Memory B cell (primary cell): ENCODE measurements around the gene AFF3.
"Not testable (repeated sequence)": the region's sequence is repeated elsewhere in the genome, so short reads cannot be mapped to it uniquely, and the experiment has no call there.

Source experiments
- ATAC-seq: fragments of 150-1000 bp; cut with Tn5 transposase; 2 replicates; pipeline ENCODE4 v1.10.0; 2021; ENCODE audit warnings: low read depth, mild to moderate bottlenecking, moderate library complexity
- DNase-seq, 2 donors: peaks; one replicate each; pipeline ENCODE4 v3.0.0; 2022; ENCODE audit warnings: low spot score in 2 of 2
- H3K27ac Mint-ChIP-seq: one replicate; pipeline ENCODE4 v1.8.0; 2022; ENCODE audit warnings: mild to moderate bottlenecking, moderate library complexity, mixed read lengths
- H3K27me3 Mint-ChIP-seq: one replicate; pipeline ENCODE4 v1.8.0; 2022; ENCODE audit warnings: mixed read lengths
- H3K36me3 Mint-ChIP-seq: one replicate; pipeline ENCODE4 v1.8.0; 2022; ENCODE audit warnings: mild to moderate bottlenecking, mixed read lengths
- H3K4me1 Mint-ChIP-seq: one replicate; pipeline ENCODE4 v1.8.0; 2022; ENCODE audit warnings: mixed read lengths
- H3K4me3 Mint-ChIP-seq: one replicate; pipeline ENCODE4 v1.8.0; 2022; ENCODE audit warnings: mild to moderate bottlenecking, moderate library complexity, mixed read lengths
- H3K9me3 Mint-ChIP-seq: one replicate; pipeline ENCODE4 v1.8.0; 2022; ENCODE audit warnings: mixed read lengths

AFF3 gene

DNA sequence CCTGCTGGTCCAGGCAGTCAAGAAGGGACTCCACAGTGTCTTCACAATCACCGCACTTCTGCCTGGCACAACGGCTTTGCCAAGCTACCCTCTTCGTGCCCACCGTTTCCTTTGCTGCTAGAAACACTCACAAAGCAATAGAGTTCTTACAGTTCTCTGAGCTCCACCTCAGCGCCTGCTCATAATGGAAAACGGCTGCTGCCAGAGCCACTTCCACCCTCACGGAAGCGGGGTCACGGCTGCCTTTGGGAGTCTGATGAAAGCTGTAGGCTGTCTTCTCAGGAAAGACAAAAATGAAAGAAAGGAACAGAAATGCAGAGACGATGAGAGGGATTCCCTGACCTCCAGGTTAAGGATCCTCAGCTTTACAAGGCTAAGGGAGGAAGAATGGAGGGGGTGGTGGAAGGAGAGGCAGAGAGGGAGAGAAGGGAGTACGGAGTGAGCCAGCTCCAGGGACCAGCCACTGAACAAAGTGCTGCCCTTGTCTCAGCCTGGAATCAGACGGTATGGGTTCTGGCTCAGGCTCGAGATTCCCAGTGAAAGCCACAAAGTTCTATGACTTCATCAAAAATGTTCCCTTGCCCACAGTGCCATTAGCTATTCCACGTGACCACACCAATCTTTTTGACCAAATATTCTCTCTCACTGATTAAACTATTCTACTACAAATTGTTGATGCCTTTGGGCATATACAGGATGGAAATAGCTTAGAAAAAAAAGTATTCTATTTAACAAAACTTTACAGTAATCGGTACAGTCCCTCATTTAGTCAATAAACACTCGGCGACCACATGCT lies 58.8 kb downstream of the AFF3 start:
- not testable (repeated sequence) for ATAC-seq, H3K27me3 Mint-ChIP-seq, H3K9me3 Mint-ChIP-seq, H3K4me3 Mint-ChIP-seq, H3K4me1 Mint-ChIP-seq, DNase-seq
- Mint-ChIP-seq H3K27ac (peak overlapping the region; percentile 46), H3K36me3 (peaks cover 12% of the 10 kb centered on the region)

DNA sequence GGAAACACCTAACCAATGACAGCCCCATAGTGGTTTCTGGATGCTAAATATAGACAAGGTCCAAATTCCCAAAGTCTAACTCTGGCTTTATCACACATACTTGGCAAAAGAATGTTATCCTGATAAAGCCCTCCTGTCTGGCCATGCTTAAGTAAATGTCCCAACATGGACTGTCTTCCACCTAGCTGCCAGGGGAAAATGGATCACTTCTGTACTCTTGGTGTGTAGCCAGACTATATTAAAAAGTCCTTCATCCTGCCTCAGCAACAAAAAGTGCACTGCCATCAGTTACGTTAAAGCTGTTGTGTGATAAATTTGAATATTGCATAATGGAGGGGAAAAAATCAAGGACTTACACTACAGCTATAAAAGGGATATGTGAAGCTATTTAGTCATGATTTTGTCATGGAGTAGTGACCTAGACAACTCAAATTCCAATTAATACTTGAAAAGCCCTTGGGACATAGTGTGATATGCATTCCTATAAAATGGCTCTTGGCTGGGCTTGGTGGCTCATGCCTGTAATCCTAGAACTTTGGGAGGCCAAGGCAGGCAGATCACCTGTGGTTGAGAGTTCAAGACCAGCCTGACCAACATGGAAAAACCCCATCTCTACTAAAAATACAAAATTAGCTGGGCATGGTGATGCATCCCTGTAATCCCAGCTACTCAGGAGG lies 60.0 kb downstream of the AFF3 start:
- H3K36me3 Mint-ChIP-seq, result peaks cover 12% of the 10 kb centered on the region
- H3K27ac Mint-ChIP-seq, H3K4me1 Mint-ChIP-seq, DNase-seq, H3K9me3 Mint-ChIP-seq, ATAC-seq, H3K4me3 Mint-ChIP-seq, H3K27me3 Mint-ChIP-seq: not testable (repeated sequence)

DNA sequence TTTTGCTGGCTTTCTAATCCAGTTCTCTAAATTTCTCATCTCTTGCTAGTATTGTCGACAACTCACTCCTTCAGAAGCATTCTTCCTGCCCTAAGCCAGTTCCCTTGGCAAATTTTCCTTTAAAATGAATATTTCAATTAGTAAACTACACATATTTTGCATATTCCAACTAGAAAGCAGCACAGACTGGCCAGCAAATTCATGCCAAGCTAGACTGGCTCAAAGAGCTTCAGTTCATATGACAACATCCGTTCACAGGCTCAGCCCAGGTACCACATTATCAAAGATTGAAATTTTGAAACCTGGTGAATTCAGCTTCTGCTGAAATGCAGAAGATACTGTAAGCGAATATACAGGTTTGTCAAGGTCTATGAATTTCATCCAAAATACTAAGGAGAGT lies 64.5 kb downstream of the AFF3 start:
- H3K27me3 Mint-ChIP-seq, result no peaks in the 10 kb centered on the region

DNA sequence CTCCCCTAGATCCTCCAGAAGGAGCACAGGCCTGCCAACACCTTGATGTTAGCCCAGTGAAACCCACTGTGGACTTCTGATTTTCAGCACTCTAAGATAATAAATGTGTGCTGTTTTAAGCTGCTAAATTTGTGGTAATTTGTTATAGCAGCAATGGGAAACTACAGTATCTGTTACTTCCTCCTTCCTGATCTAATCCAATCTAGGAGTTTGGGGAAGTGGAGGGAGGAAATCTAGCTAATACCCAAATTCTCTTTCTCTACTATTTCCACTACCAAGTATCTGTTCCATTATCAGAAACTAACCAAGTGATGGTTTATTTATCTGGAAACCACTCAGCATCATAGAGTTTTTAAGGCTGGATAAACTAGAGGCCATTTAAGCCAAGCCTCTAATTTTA lies 64.9 kb downstream of the AFF3 start:
- no peak overlapping the region for H3K4me3 Mint-ChIP-seq
- no peak overlapping the region for H3K27ac Mint-ChIP-seq
- peaks cover 18% of the 10 kb centered on the region for H3K4me1 Mint-ChIP-seq
- ATAC-seq (no peak), DNase-seq (no peak)
- no peaks in the 10 kb centered on the region for H3K9me3 Mint-ChIP-seq
- H3K36me3 Mint-ChIP-seq, result peaks cover 25% of the 10 kb centered on the region
- no peaks in the 10 kb centered on the region for H3K27me3 Mint-ChIP-seq

More for the DNA sequence above, 64.5 kb downstream of the AFF3 start:
- no peak overlapping the region for H3K4me3 Mint-ChIP-seq
- ATAC-seq, result no peak
- H3K27ac Mint-ChIP-seq, result no peak overlapping the region
- no peaks in the 10 kb centered on the region for H3K9me3 Mint-ChIP-seq
- peaks cover 13% of the 10 kb centered on the region for H3K4me1 Mint-ChIP-seq
- no peak for DNase-seq
- H3K36me3 Mint-ChIP-seq, result peaks cover 21% of the 10 kb centered on the region

DNA sequence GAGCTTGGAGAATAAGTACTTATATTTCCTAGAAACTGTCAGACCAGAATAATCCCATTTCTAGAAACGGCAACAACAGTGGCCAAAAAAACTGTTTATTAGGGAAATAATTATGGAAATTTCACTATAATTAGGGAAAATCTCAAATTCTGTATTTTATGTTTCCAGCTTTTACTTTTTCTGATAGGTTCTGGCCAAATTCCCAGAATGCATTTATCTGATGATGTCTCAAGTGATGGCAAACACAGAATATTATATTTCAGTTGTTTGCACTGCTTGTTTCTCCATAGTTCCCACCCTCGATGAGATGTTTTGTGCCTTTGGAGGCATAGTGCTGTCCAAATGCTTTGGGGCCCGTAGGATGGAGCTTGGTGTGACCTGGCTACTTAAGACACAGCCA lies 66.9 kb downstream of the AFF3 start:
- ATAC-seq, result no peak
- H3K9me3 Mint-ChIP-seq, result no peaks in the 10 kb centered on the region
- no peak overlapping the region for H3K4me3 Mint-ChIP-seq
- DNase-seq, result no peak
- no peak overlapping the region for H3K27ac Mint-ChIP-seq
- H3K4me1 Mint-ChIP-seq, result peaks cover 17% of the 10 kb centered on the region
- no peaks in the 10 kb centered on the region for H3K27me3 Mint-ChIP-seq
- H3K36me3 Mint-ChIP-seq, result peaks cover 21% of the 10 kb centered on the region

DNA sequence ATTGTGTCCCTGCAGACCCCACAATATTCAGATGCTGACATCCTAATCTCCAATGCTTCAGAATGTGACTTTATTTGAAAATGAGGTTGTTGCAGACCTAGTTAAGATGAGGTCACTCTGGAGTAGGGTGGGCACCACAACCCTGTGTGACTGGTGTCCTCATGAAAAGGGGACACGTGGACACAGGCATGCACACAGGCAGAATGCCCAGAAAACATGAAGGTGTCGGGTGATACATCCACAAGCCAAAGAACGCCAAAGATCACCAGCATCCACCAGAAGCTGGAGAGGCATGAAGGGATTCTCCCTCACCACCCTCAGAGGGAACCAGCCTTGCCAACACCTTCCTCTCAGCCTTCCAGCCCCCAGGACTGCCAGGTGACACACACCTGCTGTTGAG lies 69.3 kb downstream of the AFF3 start:
- ATAC-seq (no peak), DNase-seq (no peak)
- Mint-ChIP-seq H3K27ac (no peak overlapping the region), H3K4me3 (no peak overlapping the region), H3K9me3 (no peaks in the 10 kb centered on the region), H3K36me3 (peaks cover 20% of the 10 kb centered on the region), H3K4me1 (peaks cover 29% of the 10 kb centered on the region), H3K27me3 (no peaks in the 10 kb centered on the region)

DNA sequence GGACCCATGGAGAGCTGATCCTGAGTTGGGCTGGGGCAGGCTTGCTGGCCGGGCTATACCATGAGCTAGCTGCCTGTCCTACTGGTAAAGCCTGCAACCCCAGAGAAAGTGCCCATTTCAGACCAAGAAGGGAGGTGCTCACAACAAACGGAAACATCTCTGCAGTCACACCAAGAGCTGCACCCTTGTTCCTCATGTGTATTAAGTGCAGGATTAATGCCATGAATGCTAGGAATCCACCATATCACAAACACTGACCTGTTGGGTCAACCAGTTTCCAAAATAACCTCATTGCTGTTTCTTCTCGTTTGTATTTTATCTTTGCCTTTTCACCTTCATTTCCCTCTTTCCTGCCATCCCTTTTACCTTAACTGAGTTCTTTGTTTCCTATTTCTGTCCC lies 69.9 kb downstream of the AFF3 start:
- no peaks in the 10 kb centered on the region for H3K9me3 Mint-ChIP-seq
- H3K27me3 Mint-ChIP-seq, result no peaks in the 10 kb centered on the region
- no peak for ATAC-seq
- peaks cover 34% of the 10 kb centered on the region for H3K4me1 Mint-ChIP-seq
- peaks cover 21% of the 10 kb centered on the region for H3K36me3 Mint-ChIP-seq
- DNase-seq, result no peak
- H3K4me3 Mint-ChIP-seq, result no peak overlapping the region
- H3K27ac Mint-ChIP-seq, result peak overlapping the region; percentile 1

DNA sequence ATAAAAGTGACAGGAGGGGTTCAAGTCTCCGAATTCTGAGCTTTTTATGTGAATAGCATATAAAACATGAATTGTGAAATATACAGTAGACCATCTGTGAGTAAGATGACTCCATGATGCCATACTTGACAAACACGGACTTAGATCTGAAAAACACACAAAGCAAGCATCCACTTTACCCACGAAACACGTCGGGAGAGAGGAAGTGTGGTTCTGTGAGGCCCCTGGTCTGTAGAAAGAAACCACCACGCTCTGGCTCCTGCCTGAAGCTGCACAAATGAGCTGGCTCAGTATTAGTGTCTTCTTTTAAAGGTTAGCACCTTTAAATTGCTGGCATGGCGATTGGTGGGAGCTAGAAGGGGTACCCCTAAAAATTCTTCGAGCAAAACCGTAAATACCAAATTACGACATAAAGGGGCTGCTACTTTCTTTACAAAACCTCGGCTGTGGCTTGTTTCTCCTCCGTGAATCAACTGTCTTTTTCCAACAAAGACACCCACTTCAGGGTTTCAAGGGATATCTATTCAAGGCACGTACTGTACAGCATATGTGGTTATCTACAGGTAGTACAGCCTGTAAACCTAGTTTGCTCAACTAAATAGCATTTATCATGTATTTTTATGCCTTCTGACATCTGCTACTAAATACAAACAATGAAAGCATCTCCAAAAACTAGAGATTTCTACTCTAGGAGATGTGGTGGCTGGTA lies 70.9 kb downstream of the AFF3 start:
- no peak for ATAC-seq

DNA sequence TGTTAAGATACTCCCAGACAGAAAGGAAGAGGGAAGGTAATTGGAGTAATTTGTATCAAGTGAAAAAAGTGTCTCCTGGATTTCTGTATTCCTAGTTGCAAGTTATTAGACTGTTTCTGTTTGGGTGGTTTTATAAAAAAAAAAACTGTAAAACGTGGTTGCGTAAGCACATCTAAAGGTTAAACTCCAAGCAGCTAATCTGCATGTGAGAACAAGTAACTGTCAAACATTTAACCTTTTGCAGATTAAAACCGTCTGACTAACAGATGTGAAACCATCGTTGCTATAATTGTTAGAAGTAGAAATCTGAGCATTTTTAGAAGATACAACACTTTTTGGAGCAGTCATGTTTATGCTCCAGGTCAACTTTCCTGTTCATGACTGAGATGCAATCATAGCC lies 72.3 kb downstream of the AFF3 start:
- H3K27ac Mint-ChIP-seq, result peak overlapping the region; percentile 89
- no peaks in the 10 kb centered on the region for H3K9me3 Mint-ChIP-seq
- H3K36me3 Mint-ChIP-seq, result peaks cover 18% of the 10 kb centered on the region
- H3K4me3 Mint-ChIP-seq, result no peak overlapping the region
- H3K27me3 Mint-ChIP-seq, result no peaks in the 10 kb centered on the region
- ATAC-seq (no peak), DNase-seq (no peak)
- peaks cover 47% of the 10 kb centered on the region for H3K4me1 Mint-ChIP-seq

More for the DNA sequence above, 70.9 kb downstream of the AFF3 start:
- Mint-ChIP-seq H3K4me1 (peaks cover 42% of the 10 kb centered on the region), H3K27me3 (no peaks in the 10 kb centered on the region), H3K4me3 (no peak overlapping the region), H3K36me3 (peaks cover 18% of the 10 kb centered on the region), H3K9me3 (no peaks in the 10 kb centered on the region), H3K27ac (peak overlapping the region; percentile 1)
- no peak for DNase-seq

DNA sequence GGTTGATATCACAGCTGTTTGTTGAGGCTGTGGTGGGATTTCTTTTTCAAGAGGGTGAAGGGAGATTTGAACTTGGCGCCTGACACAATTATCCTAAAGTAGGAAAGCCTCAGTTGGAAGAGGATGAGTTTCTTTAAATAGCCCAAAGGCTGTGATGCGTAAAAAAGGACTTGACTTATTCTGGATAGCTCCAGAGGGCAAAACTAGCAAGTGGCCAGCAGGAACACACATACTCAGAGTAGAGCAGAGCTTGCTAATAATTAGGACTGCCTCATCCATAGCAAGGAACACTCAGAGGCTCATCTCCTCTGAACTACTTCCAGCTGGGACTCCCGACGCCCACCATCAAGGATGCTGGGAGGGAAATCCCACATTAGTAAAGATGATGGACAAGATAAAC lies 74.0 kb downstream of the AFF3 start:
- Mint-ChIP-seq H3K9me3 (peaks cover 2% of the 10 kb centered on the region), H3K4me3 (no peak overlapping the region), H3K27me3 (no peaks in the 10 kb centered on the region), H3K36me3 (peaks cover 25% of the 10 kb centered on the region), H3K4me1 (peaks cover 58% of the 10 kb centered on the region), H3K27ac (peak overlapping the region; percentile 89)
- DNase-seq (no peak), ATAC-seq (no peak)

DNA sequence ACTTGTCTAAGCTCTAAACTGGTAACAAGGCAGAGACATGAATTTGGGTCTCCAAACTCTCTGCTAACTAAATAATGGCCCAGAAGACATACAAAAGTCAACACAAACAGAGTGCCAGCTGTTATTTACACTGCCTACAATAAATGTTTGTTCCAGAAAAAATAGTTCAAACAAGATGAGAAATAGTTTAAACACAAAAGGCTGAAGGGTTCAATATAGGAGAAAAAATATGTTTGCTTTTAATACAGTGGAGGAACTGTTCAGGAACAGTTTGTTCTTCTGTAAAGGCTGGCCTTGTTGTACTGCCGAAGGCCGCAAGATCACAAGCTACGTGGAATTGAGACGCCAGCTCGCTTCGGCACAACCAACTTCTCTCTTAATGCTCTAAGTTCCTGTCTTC lies 74.6 kb downstream of the AFF3 start:
- Mint-ChIP-seq H3K4me1 (peaks cover 56% of the 10 kb centered on the region), H3K27me3 (no peaks in the 10 kb centered on the region), H3K9me3 (peaks cover 2% of the 10 kb centered on the region), H3K36me3 (peaks cover 21% of the 10 kb centered on the region), H3K4me3 (no peak overlapping the region), H3K27ac (peak overlapping the region; percentile 89)
- ATAC-seq, result no peak
- no peak for DNase-seq

DNA sequence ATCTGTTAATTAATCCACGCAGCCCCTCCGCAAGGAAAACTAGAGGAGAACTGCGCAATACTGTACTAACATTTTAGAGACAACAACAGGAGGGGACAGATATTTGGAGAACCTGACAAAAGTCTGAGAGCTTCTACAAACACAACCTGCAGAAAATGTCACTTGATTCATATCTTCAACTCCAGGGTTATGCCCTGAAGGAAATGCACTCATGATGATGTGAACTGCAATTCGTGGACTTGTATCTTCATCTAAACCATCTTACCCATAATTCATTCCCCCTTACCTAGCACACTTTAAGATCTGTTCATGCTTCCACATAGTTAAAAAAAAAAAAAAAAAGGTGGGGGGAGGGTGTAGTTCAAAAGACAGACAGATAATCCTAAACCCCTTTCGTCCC lies 75.5 kb downstream of the AFF3 start:
- Mint-ChIP-seq H3K27me3 (no peaks in the 10 kb centered on the region), H3K4me3 (no peak overlapping the region), H3K9me3 (peaks cover 2% of the 10 kb centered on the region), H3K36me3 (peaks cover 27% of the 10 kb centered on the region), H3K4me1 (peaks cover 61% of the 10 kb centered on the region), H3K27ac (peak overlapping the region; percentile 89)
- ATAC-seq (no peak), DNase-seq (no peak)

DNA sequence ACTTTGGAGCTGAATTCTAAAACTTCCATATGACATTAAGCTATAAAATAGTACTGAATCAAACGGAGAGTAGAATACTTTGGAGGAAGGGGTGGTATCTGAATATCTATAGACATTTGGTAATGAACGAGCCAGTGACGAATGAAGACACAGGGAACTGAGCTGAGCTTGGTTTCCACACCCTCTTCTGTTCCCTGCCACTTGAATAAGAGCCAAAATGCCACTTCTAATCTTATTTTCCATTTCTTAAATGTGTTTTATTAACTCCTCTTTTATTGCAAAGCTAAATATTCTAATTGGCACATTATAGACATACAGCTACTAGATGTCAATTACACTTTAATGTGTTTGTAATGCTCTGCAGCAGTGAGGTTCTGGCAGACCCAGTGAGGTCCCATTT lies 76.1 kb downstream of the AFF3 start:
- Mint-ChIP-seq H3K27ac (peak overlapping the region; percentile 89), H3K4me1 (peaks cover 65% of the 10 kb centered on the region), H3K9me3 (peaks cover 2% of the 10 kb centered on the region), H3K4me3 (no peak overlapping the region), H3K36me3 (peaks cover 31% of the 10 kb centered on the region), H3K27me3 (no peaks in the 10 kb centered on the region)
- DNase-seq (no peak), ATAC-seq (no peak)
